HepG2 (cell line): ENCODE data around the gene DND1. TPM values are rescaled to one million over a fixed set of nuclear protein-coding genes. Genes with fewer than 3 reads are reported as not detected.

ENCODE experiments used
- ATF3 ChIP-seq: sonication (generic); formaldehyde crosslinking; IDR thresholded peaks from 2 replicates; pipeline ENCODE4 v1.4.0; 2020; ENCODE audit warnings: missing genetic modification reagents
- DZIP1 ChIP-seq: sonication (generic); formaldehyde crosslinking; IDR thresholded peaks from 2 replicates; pipeline ENCODE4 v1.5.0; 2020; ENCODE audit warnings: mild to moderate bottlenecking, missing genetic modification reagents
- ELF1 ChIP-seq: sonication (generic); formaldehyde crosslinking; IDR thresholded peaks from 2 replicates; pipeline ENCODE4 v1.4.0; 2020; ENCODE audit warnings: missing genetic modification reagents
- MAZ ChIP-seq, 2 experiments: sonication (generic) in 1 of 2; formaldehyde crosslinking in 1 of 2; IDR thresholded peaks; 2 replicates each; pipeline versions ENCODE4 v1.5.0 to v1.6.1; 2012 to 2020; ENCODE audit warnings: low read depth in 2 of 2, mild to moderate bottlenecking in 2 of 2, borderline replicate concordance in 1 of 2, improper control_type of control experiment in 1 of 2, low read length in 1 of 2, missing genetic modification reagents in 1 of 2, moderate library complexity in 1 of 2
- PAXIP1 ChIP-seq: sonication (generic); formaldehyde crosslinking; conservative IDR thresholded peaks from 2 replicates; pipeline ENCODE4 v1.4.0; 2020; ENCODE audit warnings: mild to moderate bottlenecking, missing genetic modification reagents, moderate library complexity
- RBAK ChIP-seq: sonication (generic); formaldehyde crosslinking; IDR thresholded peaks from 2 replicates; pipeline ENCODE4 v1.5.1; 2020; ENCODE audit warnings: mild to moderate bottlenecking, missing genetic modification reagents
- TMF1 ChIP-seq: sonication (generic); formaldehyde crosslinking; IDR thresholded peaks from 2 replicates; pipeline ENCODE4 v1.8.1; 2022; ENCODE audit warnings: low read depth, missing genetic modification reagents
- ZNF296 ChIP-seq: sonication (generic); formaldehyde crosslinking; conservative IDR thresholded peaks from 2 replicates; pipeline ENCODE4 v1.5.0; 2020; ENCODE audit warnings: mild to moderate bottlenecking, missing genetic modification reagents
- ZNF329 ChIP-seq: sonication (generic); formaldehyde crosslinking; IDR thresholded peaks from 2 replicates; pipeline ENCODE4 v1.9.0; 2021; ENCODE audit warnings: low read depth, mild to moderate bottlenecking, missing genetic modification reagents
- ZNF503 ChIP-seq: sonication (generic); formaldehyde crosslinking; IDR thresholded peaks from 2 replicates; pipeline ENCODE4 v1.4.0; 2020; ENCODE audit warnings: missing genetic modification reagents
- ZNF549 ChIP-seq: sonication (generic); formaldehyde crosslinking; IDR thresholded peaks from 2 replicates; pipeline ENCODE4 v1.5.0; 2020; ENCODE audit warnings: missing genetic modification reagents
- polyA plus RNA-seq, 8 experiments: library from polyadenylated mRNA; depleted of rRNA in 3 of 8; stranded (reverse) in 7 of 8; unstranded in 1 of 8; fragments of >200 nt; fragmentation: Illumina TruSeq in 4 of 8; extraction: Trizol in 4 of 8; gene quantifications; 2 replicates each; pipeline versions ENCODE4 v1.2.1 to v1.2.3, GENCODE V29; 2011 to 2016; ENCODE audit warnings: low read depth in 4 of 8, missing spikeins in 1 of 8, mixed read lengths in 1 of 8; ENCODE audit not compliant: insufficient read depth in 1 of 8
- total RNA-seq, 5 experiments: library from RNA; depleted of rRNA; stranded (reverse); fragments of >200 nt; fragmentation: Illumina TruSeq; extraction: Trizol; gene quantifications; 2 replicates each; pipeline ENCODE4 v1.2.3, GENCODE V29; 2016; ENCODE audit warnings: low read depth in 1 of 5
- TF ChIP-seq, protein P1 (sequence below): sonication (generic); formaldehyde crosslinking; IDR thresholded peaks from 2 replicates; pipeline ENCODE4 v1.4.0; 2020; ENCODE audit warnings: mild to moderate bottlenecking, missing genetic modification reagents, borderline replicate concordance
- TF ChIP-seq, protein P2 (sequence below): sonication (generic); formaldehyde crosslinking; IDR thresholded peaks from 2 replicates; pipeline ENCODE4 v1.8.1; 2023; ENCODE audit warnings: mild to moderate bottlenecking, missing genetic modification reagents
- TF ChIP-seq, protein P3 (sequence below): sonication (generic); formaldehyde crosslinking; IDR thresholded peaks from 2 replicates; pipeline ENCODE4 v1.9.0; 2022; ENCODE audit warnings: missing genetic modification reagents, mild to moderate bottlenecking, borderline replicate concordance

The DND1 gene
- total and polyA plus RNA-seq, 2 of the 13 experiments (the other 11 are each of a cell fraction or from before 2014, with no cell fraction given), result 0.48 to 0.55 TPM

DNA sequence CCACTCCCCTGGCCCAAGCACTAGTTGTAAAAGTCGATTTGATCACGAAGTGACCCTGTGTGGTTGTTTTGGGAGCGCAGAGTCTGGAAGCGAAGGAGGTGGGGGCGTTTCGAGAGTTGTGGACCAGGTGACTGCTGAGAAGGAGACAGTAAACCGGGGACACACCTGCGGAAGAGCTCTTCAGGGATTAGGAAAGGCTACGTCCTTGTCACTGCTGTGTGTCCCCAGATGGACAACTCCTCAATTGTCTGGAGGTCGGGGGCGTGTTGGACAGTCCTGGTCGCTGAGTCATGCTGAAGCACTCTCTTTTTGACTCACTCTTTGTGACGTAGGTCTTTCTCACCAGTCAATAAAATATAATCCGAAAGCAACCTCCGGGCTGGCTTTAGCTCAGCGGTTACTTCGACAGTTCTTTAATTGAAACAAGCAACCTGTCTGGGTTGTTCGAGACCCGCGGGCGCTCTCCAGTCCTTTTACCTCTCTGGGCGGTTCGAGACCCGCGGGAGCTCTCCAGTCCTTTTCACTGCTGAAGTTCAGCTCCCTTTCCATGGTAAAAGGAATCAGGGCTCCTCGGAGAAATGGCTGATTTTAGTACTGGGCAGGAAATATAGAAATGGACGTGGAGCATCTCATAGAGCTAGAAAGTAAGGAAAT lies 37.6 kb upstream of the DND1 start (continued):
- TF ChIP-seq DZIP1 (CRISPR knock-in tag), result no peak
- TF ChIP-seq ZNF329 (CRISPR knock-in tag), result no peak
- TF ChIP-seq, protein P1, sequence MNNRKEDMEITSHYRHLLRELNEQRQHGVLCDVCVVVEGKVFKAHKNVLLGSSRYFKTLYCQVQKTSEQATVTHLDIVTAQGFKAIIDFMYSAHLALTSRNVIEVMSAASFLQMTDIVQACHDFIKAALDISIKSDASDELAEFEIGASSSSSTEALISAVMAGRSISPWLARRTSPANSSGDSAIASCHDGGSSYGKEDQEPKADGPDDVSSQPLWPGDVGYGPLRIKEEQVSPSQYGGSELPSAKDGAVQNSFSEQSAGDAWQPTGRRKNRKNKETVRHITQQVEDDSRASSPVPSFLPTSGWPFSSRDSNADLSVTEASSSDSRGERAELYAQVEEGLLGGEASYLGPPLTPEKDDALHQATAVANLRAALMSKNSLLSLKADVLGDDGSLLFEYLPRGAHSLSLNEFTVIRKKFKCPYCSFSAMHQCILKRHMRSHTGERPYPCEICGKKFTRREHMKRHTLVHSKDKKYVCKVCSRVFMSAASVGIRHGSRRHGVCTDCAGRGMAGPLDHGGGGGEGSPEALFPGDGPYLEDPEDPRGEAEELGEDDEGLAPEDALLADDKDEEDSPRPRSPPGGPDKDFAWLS (CRISPR knock-in tag), result no peak
- no peak for TF ChIP-seq MAZ (IDR thresholded peaks at IDR 0.05; ENCODE audit: borderline replicate concordance, low read depth, low read length)
- TF ChIP-seq MAZ (CRISPR knock-in tag; IDR thresholded peaks at IDR 0.05; ENCODE audit: low read depth), result no peak
- 0 out of 2 replicates have a peak, but pooled peaks have one; percentile 34 for TF ChIP-seq PAXIP1 (CRISPR knock-in tag)
- TF ChIP-seq, protein P2, sequence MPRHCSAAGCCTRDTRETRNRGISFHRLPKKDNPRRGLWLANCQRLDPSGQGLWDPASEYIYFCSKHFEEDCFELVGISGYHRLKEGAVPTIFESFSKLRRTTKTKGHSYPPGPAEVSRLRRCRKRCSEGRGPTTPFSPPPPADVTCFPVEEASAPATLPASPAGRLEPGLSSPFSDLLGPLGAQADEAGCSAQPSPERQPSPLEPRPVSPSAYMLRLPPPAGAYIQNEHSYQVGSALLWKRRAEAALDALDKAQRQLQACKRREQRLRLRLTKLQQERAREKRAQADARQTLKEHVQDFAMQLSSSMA (CRISPR knock-in tag), result peak; percentile 19; the same call in 1 of the 2 replicates
- no peak for TF ChIP-seq RBAK (CRISPR knock-in tag)
- TF ChIP-seq, protein P3, sequence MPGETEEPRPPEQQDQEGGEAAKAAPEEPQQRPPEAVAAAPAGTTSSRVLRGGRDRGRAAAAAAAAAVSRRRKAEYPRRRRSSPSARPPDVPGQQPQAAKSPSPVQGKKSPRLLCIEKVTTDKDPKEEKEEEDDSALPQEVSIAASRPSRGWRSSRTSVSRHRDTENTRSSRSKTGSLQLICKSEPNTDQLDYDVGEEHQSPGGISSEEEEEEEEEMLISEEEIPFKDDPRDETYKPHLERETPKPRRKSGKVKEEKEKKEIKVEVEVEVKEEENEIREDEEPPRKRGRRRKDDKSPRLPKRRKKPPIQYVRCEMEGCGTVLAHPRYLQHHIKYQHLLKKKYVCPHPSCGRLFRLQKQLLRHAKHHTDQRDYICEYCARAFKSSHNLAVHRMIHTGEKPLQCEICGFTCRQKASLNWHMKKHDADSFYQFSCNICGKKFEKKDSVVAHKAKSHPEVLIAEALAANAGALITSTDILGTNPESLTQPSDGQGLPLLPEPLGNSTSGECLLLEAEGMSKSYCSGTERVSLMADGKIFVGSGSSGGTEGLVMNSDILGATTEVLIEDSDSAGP, result peak; percentile 29; the same call in 1 of the 2 replicates
- no peak for TF ChIP-seq ZNF549 (CRISPR knock-in tag)
- no peak for TF ChIP-seq ZNF296
- TF ChIP-seq ELF1, result no peak
- peak; percentile 83 for TF ChIP-seq ATF3 (CRISPR knock-in tag)
- peak; percentile 67; the same call in 1 of the 2 replicates for TF ChIP-seq ZNF503 (CRISPR knock-in tag)
- no peak for TF ChIP-seq TMF1 (CRISPR knock-in tag)
